DND-41 (cell line): Measurements from ENCODE around the gene FHOD3.

Experiments
- ATAC-seq: fragments of 200-7000 bp; cut with Tn5 transposase; 3 replicates; pipeline ENCODE4 v1.9.1; 2021; ENCODE audit warnings: low read depth; ENCODE audit not compliant: insufficient read depth
- DNase-seq: peaks from one replicate; pipeline ENCODE4 v3.0.0-alpha.2; 2020
- H2AFZ ChIP-seq: 2 replicates; pipeline ENCODE4 v1.6.0; 2012; ENCODE audit warnings: low read depth, low read length
- H3K27ac ChIP-seq: 2 replicates; pipeline ENCODE4 v1.5.1; 2012; ENCODE audit warnings: low read length, inconsistent platforms
- H3K27me3 ChIP-seq: fragments of 200-600 bp; sonication (generic); 2 replicates; pipeline ENCODE4 v1.6.0; 2012; ENCODE audit warnings: low read length, mild to moderate bottlenecking, inconsistent platforms; ENCODE audit not compliant: insufficient read depth, poor library complexity
- H3K36me3 ChIP-seq: 2 replicates; pipeline ENCODE4 v1.5.1; 2012; ENCODE audit warnings: low read length, inconsistent platforms; ENCODE audit not compliant: insufficient read depth
- H3K4me1 ChIP-seq: 2 replicates; pipeline ENCODE4 v1.5.1; 2012; ENCODE audit warnings: mild to moderate bottlenecking, low read length; ENCODE audit not compliant: insufficient read depth
- H3K4me2 ChIP-seq: 2 replicates; pipeline ENCODE4 v1.6.0; 2012; ENCODE audit warnings: mild to moderate bottlenecking, moderate library complexity, low read length, inconsistent platforms; ENCODE audit not compliant: insufficient read depth
- H3K4me3 ChIP-seq, 2 experiments: fragments of 200-600 bp in 1 of 2; shearing (Covaris generic) in 1 of 2; 2 replicates each; pipeline ENCODE4 v1.5.1; 2012 to 2016; ENCODE audit warnings: inconsistent platforms in 2 of 2, low read length in 2 of 2, mild to moderate bottlenecking in 2 of 2, low read depth in 1 of 2, moderate library complexity in 1 of 2
- H3K79me2 ChIP-seq: 2 replicates; pipeline ENCODE4 v1.6.0; 2012; ENCODE audit warnings: low read length, inconsistent platforms; ENCODE audit not compliant: insufficient read depth
- H3K9ac ChIP-seq: 2 replicates; pipeline ENCODE4 v1.6.0; 2012; ENCODE audit warnings: low read depth, mild to moderate bottlenecking, inconsistent platforms, low read length, moderate library complexity
- H3K9me3 ChIP-seq: 2 replicates; pipeline ENCODE4 v1.5.1; 2012; ENCODE audit warnings: low read length, moderate library complexity, mild to moderate bottlenecking, inconsistent platforms; ENCODE audit not compliant: insufficient read depth, severe bottlenecking
- H4K20me1 ChIP-seq: 2 replicates; pipeline ENCODE4 v1.6.0; 2012; ENCODE audit warnings: low read length; ENCODE audit not compliant: insufficient read depth
- CTCF ChIP-seq: IDR thresholded peaks from 2 replicates; pipeline ENCODE4 v1.5.1; 2012; ENCODE audit warnings: borderline replicate concordance, low read length, moderate library complexity, mild to moderate bottlenecking; ENCODE audit not compliant: poor library complexity, severe bottlenecking; ENCODE audit errors: extremely low read depth
- EZH2 ChIP-seq: IDR thresholded peaks from 3 replicates; pipeline ENCODE4 v1.6.1; 2012; ENCODE audit warnings: borderline replicate concordance, low read depth, mild to moderate bottlenecking, moderate library complexity, low read length, inconsistent platforms; ENCODE audit not compliant: severe bottlenecking

The FHOD3 gene

GRCh38 chr18:36518839-36519238 lies 221.3 kb downstream of the FHOD3 start:
- no peaks in the 10 kb centered on the region for H4K20me1 ChIP-seq
- H3K27me3 ChIP-seq, result peaks cover 14% of the 10 kb centered on the region
- no peak for ATAC-seq
- H3K4me3 ChIP-seq, result no peak overlapping the region
- no peak overlapping the region for H2AFZ ChIP-seq
- no peak for DNase-seq
- no peak overlapping the region for H3K9ac ChIP-seq
- no peak overlapping the region for H3K27ac ChIP-seq
- H3K9me3 ChIP-seq, result no peaks in the 10 kb centered on the region
- TF ChIP-seq CTCF (no peak), EZH2 (no peak)
- H3K4me1 ChIP-seq, result no peaks in the 10 kb centered on the region
- H3K79me2 ChIP-seq, result no peaks in the 10 kb centered on the region
- H3K4me2 ChIP-seq, result no peak overlapping the region
- H3K36me3 ChIP-seq, result no peaks in the 10 kb centered on the region

- Histone ChIP-seq H3K36me3 (no peaks in the 10 kb centered on the region), H3K27ac (no peak overlapping the region), H4K20me1 (no peaks in the 10 kb centered on the region), H3K9me3 (no peaks in the 10 kb centered on the region), H3K27me3 (peaks cover 14% of the 10 kb centered on the region), H3K9ac (no peak overlapping the region), H2AFZ (no peak overlapping the region), H3K4me1 (no peaks in the 10 kb centered on the region), H3K4me3 (no peak overlapping the region), H3K79me2 (no peaks in the 10 kb centered on the region), H3K4me2 (no peak overlapping the region)
- ATAC-seq (no peak), DNase-seq (no peak)
- no peak for TF ChIP-seq CTCF
- no peak for TF ChIP-seq EZH2
Observed at GRCh38 chr18:36519358-36519757, 221.8 kb downstream of the FHOD3 start.

GRCh38 chr18:36522509-36522908 lies 225.0 kb downstream of the FHOD3 start:
- ATAC-seq (no peak), DNase-seq (no peak)
- no peak for TF ChIP-seq CTCF
- no peak for TF ChIP-seq EZH2
- H3K9ac ChIP-seq, result no peak overlapping the region
- H3K79me2 ChIP-seq, result no peaks in the 10 kb centered on the region
- H3K36me3 ChIP-seq, result no peaks in the 10 kb centered on the region
- H4K20me1 ChIP-seq, result no peaks in the 10 kb centered on the region
- H3K4me3 ChIP-seq, result no peak overlapping the region
- no peak overlapping the region for H2AFZ ChIP-seq
- no peak overlapping the region for H3K27ac ChIP-seq
- H3K4me2 ChIP-seq, result no peak overlapping the region
- no peaks in the 10 kb centered on the region for H3K4me1 ChIP-seq
- peaks cover 6% of the 10 kb centered on the region for H3K27me3 ChIP-seq
- H3K9me3 ChIP-seq, result no peaks in the 10 kb centered on the region

- Histone ChIP-seq H3K4me1 (no peaks in the 10 kb centered on the region), H3K27ac (no peak overlapping the region), H3K79me2 (no peaks in the 10 kb centered on the region), H3K36me3 (no peaks in the 10 kb centered on the region), H2AFZ (no peak overlapping the region), H3K27me3 (peaks cover 2% of the 10 kb centered on the region), H3K4me2 (no peak overlapping the region), H4K20me1 (no peaks in the 10 kb centered on the region), H3K9me3 (no peaks in the 10 kb centered on the region), H3K9ac (no peak overlapping the region), H3K4me3 (no peak overlapping the region)
- no peak for ATAC-seq
- no peak for DNase-seq
- TF ChIP-seq CTCF (no peak), EZH2 (no peak)
Observed at GRCh38 chr18:36525913-36526312, 228.4 kb downstream of the FHOD3 start.
